ENCODE measurements around the gene ZDHHC18.
A peak's percentile ranks its signal among the peaks of the same experiment; 100 is the strongest.
"Not testable (repeated sequence)": the region's sequence is repeated elsewhere in the genome, so short reads cannot be mapped to it uniquely, and the experiment has no call there.

The ZDHHC18 gene

DNA sequence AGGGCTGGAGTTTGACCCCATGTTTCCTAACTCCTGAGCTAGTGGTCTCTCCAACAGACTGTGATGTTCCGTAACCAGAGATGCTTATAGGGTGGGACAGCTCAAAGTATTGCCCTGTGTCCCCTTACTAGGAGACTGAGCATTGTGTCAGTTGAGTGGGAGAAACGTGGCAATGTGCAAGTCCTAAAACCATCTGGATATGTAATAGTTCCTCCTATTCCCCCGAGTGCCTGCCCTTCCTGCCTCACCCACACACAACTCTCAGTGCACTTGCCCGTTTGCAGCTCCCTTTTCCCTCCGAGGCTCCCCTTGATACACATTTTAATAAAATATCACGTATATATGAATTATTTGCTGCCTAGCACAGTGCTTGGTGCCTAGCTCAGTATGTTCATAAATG is 35.3 kb upstream of the ZDHHC18 start:
- no peak for DNase-seq (ENCODE audit: extremely low read depth in 1 of 2, low read depth in 1 of 2)

DNA sequence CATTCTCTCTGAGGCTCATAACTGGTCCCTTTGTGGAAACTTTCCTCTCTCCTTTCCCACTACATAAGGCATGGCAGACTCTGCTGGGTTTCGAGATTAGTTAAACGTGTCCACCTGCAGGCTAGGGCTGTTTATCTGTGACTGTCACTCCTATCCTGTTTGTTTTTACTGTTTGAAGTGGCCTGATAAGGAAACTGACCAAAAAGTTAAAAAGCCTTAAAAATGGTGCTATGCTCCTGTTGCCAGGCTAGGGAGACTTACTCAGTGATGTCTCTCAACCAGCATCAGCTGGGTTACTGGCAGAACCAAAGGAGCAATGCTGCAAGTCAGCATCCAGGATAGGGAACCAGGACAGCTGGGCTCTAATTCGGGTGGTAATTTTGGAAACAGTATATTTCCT is 34.9 kb upstream of the ZDHHC18 start:
- no peak for DNase-seq (ENCODE audit: extremely low read depth in 1 of 2, low read depth in 1 of 2)

DNA sequence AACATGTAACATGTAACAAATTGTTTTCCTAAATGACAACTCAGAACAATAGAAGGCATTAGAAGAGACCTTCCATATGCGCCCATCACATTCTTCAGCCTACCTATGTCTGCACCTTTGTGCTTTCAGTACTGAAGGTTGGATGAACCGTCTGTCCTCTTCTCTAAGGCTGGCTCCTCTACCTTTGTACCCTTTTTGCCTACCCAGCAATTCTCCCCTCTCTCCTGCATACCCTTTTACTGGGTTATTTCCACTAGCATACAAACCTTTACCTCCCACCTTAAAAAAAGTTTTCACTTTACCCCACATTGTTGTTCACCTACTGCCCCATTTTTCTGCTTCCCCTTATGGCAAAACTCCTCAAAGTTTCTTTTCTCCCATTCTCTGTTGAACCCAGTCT is 33.6 kb upstream of the ZDHHC18 start:
- DNase-seq (ENCODE audit: extremely low read depth in 1 of 2, low read depth in 1 of 2): no peak

DNA sequence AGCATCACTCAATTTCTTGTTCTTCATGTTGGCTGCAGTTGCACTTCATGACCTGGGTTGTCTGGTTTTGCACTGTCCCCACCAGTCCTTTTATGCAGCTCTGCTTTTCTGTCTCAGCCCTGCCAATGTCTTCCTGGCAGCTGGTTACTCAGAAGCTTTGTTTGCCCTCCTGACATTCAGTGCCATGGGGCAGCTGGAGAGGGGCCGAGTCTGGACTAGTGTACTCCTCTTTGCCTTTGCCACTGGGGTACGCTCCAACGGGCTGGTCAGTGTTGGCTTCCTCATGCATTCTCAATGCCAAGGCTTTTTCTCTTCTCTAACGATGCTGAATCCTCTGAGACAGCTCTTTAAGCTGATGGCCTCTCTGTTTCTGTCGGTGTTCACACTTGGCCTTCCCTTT is 32.1 kb upstream of the ZDHHC18 start:
- no peak for DNase-seq (ENCODE audit: extremely low read depth in 1 of 2, low read depth in 1 of 2)

DNA sequence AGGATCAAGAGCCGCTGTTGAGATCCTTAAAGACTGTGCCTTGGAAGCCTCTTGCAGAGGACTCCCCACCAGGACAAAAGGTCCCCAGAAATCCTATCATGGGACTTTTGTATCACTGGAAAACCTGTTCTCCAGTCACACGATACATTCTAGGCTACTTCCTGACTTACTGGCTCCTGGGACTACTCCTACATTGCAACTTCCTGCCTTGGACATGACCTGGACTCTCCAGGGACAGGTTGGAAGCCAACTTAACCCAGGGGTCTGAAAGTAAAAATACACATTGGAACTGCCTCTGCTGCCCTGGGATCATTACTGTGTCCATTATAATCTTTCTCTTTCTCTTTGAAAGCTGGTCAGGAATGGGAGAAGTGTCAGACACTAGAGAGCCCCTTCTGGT is 28.9 kb upstream of the ZDHHC18 start:
- DNase-seq (ENCODE audit: extremely low read depth in 1 of 2, low read depth in 1 of 2): no peak

DNA sequence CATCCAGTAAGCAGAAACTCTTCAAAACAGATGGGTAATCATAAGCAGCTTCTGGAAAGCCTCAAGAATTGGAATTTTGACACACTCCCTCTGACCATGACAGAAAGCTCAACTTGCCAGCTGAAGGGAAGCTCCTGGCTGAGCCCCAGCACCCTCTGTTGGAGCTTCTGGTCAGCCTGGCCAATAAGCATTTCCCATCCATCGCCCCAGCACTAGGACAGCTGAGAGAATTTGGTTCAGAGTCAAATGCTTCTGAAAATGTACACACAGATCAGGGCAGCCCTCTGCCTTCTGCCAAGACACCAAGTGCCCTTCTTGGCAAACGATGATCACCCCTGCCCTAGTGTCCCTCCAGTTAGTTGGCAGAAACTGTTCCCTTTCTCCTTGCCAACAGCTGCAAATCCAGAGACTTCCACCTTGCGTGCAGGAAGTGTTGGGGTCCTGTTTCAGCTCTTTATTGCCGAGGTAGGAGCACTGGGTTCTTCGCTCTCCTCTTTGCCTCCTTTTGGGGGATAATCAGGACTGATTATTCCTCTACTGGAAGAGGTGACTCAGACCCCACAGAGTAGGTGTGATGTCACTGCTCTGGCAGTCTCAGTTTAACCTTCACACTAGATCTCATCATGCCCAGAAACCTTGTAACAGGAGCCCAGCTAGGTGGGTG is 26.9 kb upstream of the ZDHHC18 start:
- peak in 1 of 2 donors; percentile 26 for DNase-seq (ENCODE audit: extremely low read depth in 1 of 2, low read depth in 1 of 2)

DNA sequence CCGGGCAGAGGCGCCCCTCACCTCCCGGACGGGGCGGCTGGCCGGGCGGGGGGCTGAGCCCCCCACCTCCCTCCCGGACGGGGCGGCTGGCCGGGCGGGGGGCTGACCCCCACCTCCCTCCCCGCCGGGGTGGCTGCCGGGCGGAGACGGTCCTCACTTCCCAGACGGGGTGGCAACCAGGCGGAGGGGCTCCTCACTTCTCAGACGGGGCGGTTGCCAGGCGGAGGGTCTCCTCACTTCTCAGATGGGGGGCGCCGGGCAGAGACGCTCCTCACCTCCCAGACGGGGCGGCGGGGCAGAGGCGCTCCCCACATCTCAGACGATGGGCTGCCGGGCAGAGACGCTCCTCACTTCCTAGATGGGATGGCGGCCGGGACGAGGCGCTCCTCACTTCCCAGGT is 22.6 kb upstream of the ZDHHC18 start:
- DNase-seq (ENCODE audit: extremely low read depth in 1 of 2, low read depth in 1 of 2): not testable (repeated sequence)

DNA sequence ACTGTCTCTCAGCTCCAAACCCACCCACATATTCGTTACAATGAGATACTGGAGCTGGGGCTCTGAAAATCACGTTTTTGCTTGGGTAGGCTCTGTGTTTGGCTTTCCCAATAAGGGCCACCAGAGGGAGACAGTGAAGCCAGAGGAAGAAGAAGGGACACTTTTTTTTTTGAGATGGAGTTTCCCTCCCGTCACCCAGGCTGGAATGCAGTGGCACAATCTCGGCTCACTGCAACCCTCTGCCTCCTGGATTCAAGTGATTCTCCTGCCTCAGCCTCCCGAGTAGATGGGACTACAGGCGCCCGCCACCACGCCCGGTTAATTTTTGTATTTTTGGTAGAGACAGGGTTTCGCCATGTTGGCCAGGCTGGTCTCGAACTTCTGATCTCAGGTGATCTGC is 16.4 kb upstream of the ZDHHC18 start:
- DNase-seq (ENCODE audit: extremely low read depth in 1 of 2, low read depth in 1 of 2): not testable (repeated sequence)

DNA sequence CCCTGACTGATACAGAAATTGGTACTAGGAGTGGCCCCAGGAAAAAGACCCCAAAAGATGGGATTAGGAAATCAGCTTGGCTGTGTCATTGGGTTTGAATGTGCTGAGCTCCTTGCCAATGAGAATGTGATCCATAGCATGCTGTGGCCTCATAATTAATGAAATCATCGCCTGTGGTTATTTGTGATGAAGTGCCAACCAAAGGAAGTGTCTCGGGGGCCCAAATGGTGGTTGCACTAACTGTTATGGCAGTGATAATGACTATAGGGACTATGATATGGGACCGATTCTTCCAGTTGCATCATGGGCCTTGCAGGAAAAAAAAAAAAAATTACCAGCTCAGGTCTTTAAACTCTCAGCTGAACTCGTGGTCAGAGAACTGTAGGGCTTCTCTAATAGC is 15.4 kb upstream of the ZDHHC18 start:
- no peak for DNase-seq (ENCODE audit: extremely low read depth in 1 of 2, low read depth in 1 of 2)

DNA sequence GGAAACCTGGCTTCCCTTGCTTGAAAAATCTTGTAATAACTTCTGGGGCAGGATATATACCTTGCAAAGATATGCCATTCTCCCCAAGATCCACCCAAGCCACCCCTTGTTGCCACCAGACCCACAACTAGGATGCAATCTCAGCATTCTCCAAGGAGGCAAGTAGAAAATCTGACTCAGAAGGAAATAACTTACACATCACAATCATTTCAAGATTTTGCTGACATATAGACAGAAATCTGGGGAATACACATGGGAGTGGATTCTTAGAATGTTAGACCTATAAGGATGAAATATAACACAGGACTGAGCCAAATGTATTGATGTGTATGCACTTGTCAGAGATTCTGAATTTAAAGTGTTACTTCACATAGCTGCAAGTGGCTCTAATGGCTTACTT is 14.8 kb upstream of the ZDHHC18 start:
- no peak for DNase-seq (ENCODE audit: extremely low read depth in 1 of 2, low read depth in 1 of 2)

DNA sequence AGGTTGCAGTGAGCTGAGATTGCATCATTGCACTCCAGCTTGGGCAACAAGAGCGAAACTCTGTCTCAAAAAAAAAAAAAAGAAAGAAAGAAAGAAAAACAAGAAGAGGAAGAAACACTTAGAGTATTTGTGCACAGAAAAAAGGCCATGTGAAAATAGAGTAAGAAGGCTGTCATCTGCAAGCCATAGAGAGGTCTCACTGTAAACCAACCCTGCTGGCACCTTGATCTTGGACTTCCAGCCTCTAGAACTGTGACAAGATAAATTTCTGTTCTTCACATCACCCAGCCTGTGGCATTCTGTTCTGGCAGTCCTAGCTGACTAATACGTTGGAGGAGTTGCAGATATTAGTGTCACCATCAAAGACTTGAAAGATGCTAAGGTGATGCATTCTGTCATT is 12.1 kb upstream of the ZDHHC18 start:
- no peak for DNase-seq (ENCODE audit: extremely low read depth in 1 of 2, low read depth in 1 of 2)

DNA sequence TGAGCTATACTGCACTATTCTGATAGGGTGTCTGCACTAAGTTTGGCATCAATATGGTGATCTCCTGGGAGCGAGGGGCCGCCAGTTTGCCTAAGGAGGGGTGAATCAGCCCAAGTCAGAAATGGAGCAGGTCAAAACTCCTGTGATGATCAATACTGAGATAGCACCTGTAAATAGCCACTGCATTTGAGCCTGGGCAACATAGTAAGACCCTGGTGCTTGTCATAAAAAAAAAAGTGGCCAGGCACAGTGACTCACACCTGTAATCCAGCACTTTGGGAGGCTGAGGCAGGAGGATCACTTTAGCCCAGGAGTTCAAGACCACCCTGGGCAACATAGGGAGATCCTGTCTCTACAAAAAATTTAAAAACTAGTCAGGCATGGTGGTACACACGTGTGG is 11.6 kb upstream of the ZDHHC18 start:
- DNase-seq (ENCODE audit: extremely low read depth in 1 of 2, low read depth in 1 of 2): no peak

DNA sequence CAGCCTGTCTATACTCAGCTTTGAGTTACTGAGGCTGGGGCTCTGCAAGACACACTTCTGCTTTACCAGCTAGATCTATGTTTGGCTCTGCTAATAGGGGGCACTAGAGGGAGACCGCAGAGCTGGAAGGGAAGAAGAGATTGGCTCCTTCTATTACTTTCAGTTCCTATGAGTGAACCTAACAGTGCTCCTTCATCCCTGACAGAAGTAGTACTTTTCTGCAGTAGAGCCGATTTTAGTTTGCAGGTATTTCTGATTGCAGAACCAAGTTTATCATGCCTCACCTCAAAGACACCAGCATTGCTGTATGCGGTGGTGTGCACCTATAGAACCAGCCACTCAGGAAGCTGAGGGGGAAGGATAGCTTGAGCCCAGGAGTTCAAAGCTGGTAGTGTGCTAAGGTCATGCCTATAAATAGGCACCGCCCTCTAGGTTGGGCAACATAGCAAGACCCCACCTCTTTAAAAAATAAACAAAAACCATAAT is 5.7 kb upstream of the ZDHHC18 start:
- no peak for DNase-seq (ENCODE audit: extremely low read depth in 1 of 2, low read depth in 1 of 2)

DNA sequence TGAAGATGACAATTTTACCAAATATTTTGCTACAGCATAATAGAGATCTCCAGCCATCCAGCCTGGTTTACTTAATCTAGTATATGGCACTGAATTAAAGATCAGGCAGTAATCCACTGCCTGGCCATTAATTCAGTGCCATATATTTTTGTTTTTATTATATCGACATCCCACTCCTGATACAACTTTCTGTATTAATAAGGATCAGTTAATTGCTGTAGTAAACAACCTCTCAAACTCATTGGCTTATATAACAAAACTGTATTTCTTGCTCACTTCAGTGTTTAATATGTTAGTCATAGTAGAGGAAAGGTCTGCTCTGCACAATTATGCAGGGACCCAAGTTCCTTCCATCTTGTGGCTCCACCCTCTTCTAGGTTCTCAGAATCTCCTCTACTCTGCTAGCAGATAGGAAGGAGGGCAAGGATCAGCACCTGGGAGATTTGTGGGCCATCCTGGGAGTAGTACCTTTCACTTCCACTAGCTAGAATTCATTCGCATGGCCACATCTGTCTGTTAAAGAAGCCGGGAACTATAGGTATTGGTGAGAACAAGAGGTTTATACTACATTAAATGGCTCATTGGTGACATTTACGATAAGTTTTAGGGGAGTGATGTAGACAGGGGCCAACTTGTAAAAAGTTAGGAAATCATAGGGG is 3.6 kb upstream of the ZDHHC18 start:
- no peak for DNase-seq (ENCODE audit: extremely low read depth in 1 of 2, low read depth in 1 of 2)

DNA sequence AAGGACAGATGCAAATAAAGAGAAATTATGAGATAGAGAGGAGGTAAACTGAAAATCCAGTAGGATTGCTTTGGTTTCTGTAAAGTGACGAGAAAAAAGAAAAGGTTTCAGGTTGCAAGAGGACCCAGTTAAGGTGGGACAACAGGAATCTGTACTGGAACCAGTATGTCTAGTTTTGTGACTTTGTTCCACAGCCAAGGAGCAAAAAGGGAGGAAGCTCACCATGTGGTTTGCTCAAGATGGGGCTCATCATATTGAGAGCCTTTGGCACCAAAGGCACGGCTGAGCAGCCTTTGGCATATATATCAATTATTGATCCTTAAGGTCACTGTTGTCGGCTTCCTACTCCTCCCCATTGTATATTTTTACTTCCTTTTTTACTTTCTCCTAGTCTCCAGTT is 1.8 kb upstream of the ZDHHC18 start:
- DNase-seq (ENCODE audit: extremely low read depth in 1 of 2, low read depth in 1 of 2): no peak

DNA sequence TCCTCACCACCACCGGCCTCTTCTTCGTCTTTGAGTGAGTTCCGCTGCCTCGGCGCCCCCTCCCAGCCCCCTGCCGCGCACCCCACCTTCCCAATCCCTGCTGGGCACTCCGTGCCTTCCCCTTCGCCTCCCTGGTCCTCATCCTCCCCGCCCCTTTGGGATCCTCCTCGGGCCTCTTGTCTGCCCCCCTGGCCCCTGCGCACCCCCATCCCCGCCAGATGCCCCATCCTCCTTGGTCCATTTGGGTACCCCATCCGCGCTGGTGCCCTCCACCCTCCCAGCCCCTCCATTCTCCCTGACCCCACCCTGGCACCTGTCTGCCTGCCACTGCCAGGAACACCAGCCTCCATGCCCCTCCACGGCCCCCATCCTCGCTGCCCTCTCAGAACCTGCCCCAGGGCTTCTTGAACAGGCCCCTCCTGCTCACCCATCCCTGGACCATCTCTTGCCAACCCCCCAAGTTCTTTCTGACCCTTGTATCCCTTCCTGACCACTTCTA is 667 bp downstream of the ZDHHC18 start:
- no peak for DNase-seq (ENCODE audit: extremely low read depth in 1 of 2, low read depth in 1 of 2)

DNA sequence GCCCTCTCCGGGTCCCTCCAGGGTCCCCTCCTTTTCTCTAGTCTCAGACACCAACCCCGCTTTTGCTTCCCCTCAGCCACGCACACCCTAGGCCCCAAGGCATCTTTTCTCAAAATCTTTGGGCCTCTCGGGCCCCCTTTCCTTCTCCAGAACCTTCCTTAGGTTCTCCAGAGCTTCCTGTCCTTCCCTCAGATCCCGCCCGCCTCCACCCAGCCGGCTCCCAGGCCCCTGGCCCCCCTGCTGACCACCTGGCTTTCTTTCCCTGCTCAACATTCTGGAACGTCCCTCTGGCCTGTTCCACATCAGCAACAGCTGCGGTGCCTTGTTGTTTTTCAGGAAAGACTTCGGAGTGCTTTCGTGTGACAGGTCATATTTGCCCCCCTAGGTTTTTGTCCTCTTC is 1.2 kb downstream of the ZDHHC18 start:
- no peak for DNase-seq (ENCODE audit: extremely low read depth in 1 of 2, low read depth in 1 of 2)

DNA sequence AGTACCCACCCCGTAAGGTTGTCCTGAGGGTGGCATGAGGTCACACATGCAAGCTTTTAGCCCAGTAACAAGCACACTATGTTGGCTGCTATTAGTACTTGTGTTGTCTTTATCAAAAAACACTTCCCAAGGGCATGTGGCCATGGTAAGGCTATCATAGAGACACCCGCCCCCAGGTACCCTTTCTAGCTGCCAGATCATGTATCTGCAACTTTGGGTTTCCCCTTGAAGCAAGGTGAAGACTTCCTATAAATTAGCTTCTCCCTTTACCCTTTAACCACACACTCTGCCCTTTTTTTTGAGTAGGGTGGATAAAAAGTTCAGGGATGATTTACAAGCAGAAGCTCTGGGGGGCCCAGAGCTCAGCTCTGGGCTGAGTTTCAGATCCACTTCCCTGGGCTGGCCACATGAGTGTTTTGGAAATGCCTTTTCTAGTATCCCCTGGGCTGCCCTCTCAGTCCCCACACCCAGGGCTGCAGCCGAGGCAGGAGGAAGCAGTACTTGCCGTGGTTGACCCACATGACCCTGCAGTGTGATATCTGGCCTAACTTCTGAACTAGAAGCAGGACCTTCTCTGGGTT is 2.0 kb downstream of the ZDHHC18 start:
- no peak for DNase-seq (ENCODE audit: extremely low read depth in 1 of 2, low read depth in 1 of 2)

DNA sequence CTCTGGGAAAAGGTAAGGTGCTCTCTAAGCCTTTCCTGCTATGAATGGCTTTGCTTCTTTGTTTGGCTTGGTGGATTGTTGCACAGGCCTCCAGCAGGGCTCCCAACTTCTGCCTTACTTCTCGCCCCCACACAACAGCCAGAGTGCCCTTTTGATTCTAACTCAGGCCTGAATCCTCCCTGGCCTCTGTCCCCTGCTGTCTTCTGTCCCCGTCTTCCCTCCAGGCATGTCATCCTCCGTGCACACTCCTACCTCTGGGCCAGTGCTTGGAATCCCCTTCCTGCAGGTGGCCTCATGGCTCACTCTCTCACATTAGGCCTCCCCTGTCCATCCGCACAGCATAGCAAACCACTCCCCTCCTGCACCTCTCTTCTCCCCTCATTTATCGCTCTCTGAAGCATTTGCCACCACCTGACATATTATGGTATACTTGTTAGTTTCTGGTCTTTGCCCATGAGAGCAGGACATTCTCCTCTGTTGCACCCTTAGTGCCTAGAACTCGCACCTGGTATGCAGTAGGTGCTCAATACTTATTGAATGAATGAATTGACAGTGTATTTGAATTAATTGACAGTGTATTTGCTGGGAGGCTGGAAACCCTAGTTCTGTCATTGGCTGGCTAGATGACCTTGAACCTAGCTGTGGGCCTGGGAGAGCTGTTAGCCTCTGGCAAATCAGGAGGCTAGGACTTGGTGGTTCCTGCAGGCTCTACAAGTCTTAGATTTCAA is 2.9 kb downstream of the ZDHHC18 start:
- no peak for DNase-seq (ENCODE audit: extremely low read depth in 1 of 2, low read depth in 1 of 2)

DNA sequence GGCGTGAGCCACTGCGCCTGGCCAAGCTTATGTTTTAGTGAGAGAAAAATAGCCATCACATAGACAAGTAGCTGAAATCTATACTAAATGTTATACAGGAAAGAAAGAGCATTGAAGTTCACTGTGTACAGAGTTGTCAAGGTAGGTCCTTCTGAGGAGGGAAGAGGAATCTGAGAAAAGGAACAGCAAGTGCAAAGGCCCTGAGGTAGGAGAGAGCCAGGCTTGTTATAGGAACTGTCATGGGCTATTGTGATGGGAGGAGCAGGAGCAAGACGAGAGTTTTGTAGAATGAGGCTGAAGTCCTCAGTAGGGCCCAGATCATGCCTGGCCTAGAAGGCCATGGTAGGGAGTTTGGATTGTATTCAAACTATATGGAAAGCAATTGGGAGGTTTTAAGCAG is 4.6 kb downstream of the ZDHHC18 start:
- no peak for DNase-seq (ENCODE audit: extremely low read depth in 1 of 2, low read depth in 1 of 2)

DNA sequence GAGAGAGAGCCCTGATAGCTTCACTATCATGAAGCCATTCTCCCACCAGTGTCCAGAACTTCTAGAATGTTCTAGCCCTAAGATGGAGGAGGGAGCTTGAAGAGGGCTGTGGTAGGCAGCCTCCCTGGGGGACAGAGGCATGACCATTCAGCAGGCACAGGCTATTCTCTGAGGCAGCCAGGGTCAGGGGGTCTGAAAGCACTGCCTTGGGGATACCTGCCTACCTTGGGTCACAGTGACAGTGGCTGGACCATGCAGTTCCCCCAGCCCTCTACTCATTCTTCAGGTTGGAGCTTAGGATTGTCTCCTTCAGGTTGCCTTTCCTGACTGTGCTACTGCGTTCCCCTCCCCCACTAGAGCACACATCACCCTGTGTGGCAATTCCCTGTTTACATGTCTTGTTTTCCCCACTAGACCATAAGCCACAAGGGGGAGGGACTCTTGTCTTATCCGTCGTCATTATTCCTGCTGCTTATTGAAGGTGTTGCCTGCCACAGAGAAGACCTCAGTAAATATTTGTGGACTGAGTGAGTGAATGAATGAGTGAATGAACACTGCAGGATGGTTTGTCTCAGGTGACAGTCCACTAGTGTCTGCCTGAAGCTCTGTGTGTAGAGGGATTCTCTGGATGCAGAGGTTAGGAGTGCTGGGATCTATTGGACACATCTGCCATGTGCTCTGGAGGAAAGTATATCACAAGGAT is 5.2 kb downstream of the ZDHHC18 start:
- DNase-seq (ENCODE audit: extremely low read depth in 1 of 2, low read depth in 1 of 2): no peak
